Immature natural killer cell (primary cell): ENCODE measurements around the gene DEPDC4. TPM values are rescaled to one million over a fixed set of nuclear protein-coding genes. Genes with fewer than 3 reads are reported as not detected.
"Not testable (repeated sequence)": the region's sequence is repeated elsewhere in the genome, so short reads cannot be mapped to it uniquely, and the experiment has no call there.

Experiments used
- DNase-seq, 3 donors: peaks; one replicate each; pipeline ENCODE4 v3.0.0; 2022; ENCODE audit warnings: mixed read lengths in 1 of 3
- H3K27ac Mint-ChIP-seq, 6 donors: one replicate each; pipeline ENCODE4 v1.8.0; 2020; ENCODE audit warnings: mixed read lengths in 6 of 6, mild to moderate bottlenecking in 5 of 6, inconsistent platforms in 4 of 6, moderate library complexity in 3 of 6
- H3K27me3 Mint-ChIP-seq, 3 donors: one replicate each; pipeline ENCODE4 v1.8.0; 2020 to 2021; ENCODE audit warnings: low read depth in 3 of 3, mild to moderate bottlenecking in 3 of 3, mixed read lengths in 3 of 3, moderate library complexity in 3 of 3, inconsistent platforms in 1 of 3
- H3K36me3 Mint-ChIP-seq, 3 donors: one replicate each; pipeline ENCODE4 v1.8.0; 2020; ENCODE audit warnings: mixed read lengths in 3 of 3, inconsistent platforms in 2 of 3, mild to moderate bottlenecking in 2 of 3
- H3K4me1 Mint-ChIP-seq, 2 donors: one replicate each; pipeline ENCODE4 v1.8.0; 2020; ENCODE audit warnings: inconsistent platforms in 2 of 2, mild to moderate bottlenecking in 2 of 2, mixed read lengths in 2 of 2, moderate library complexity in 1 of 2
- H3K4me3 Mint-ChIP-seq, 5 donors: one replicate each; pipeline ENCODE4 v1.8.0; 2020; ENCODE audit warnings: mild to moderate bottlenecking in 5 of 5, mixed read lengths in 5 of 5, inconsistent platforms in 3 of 5, moderate library complexity in 3 of 5
- H3K9me3 Mint-ChIP-seq, 6 donors: one replicate each; pipeline ENCODE4 v1.8.0; 2020; ENCODE audit warnings: mild to moderate bottlenecking in 6 of 6, mixed read lengths in 6 of 6, inconsistent platforms in 4 of 6, moderate library complexity in 3 of 6
- polyA plus RNA-seq, 3 donors: library from polyadenylated mRNA; unstranded; fragments of 300-500 nt; fragmentation: Illumina TruSeq; gene quantifications; one replicate each; pipeline ENCODE4 v1.2.3, GENCODE V29; 2021

Gene DEPDC4
- polyA plus RNA-seq, 3 donors from 2014 or later, result 0.29 TPM; not detected in 2

DNA sequence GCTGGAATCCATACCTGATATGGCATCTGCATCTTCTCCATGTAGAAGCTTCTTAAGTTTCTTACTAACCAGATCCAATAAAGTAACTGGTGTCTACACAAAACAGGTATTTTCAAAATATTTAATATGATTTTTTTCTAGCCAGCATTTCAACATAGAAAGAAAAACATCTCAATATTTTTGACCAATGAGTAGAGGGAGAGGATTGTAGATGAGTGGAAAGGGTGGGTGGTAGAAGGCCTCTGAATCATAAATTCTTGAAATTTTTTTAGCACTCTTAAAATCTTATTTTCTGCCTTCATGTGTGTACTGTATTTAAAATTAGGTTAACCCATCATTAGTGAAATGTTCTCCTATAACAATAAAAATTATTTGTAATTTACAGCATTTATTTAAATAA lies 18.0 kb downstream of the DEPDC4 start:
- H3K4me3 Mint-ChIP-seq, result no peak overlapping the region
- no peak for DNase-seq
- H3K27ac Mint-ChIP-seq, result no peak overlapping the region
- no peaks in the 10 kb centered on the region for H3K9me3 Mint-ChIP-seq
- H3K27me3 Mint-ChIP-seq, result peaks cover 0 to under 1% (median 0%) of the 10 kb centered on the region in 3 donors
- H3K4me1 Mint-ChIP-seq, result no peaks in the 10 kb centered on the region
- H3K36me3 Mint-ChIP-seq, result peaks cover 0 to 3% (median 0%) of the 10 kb centered on the region in 3 donors

DNA sequence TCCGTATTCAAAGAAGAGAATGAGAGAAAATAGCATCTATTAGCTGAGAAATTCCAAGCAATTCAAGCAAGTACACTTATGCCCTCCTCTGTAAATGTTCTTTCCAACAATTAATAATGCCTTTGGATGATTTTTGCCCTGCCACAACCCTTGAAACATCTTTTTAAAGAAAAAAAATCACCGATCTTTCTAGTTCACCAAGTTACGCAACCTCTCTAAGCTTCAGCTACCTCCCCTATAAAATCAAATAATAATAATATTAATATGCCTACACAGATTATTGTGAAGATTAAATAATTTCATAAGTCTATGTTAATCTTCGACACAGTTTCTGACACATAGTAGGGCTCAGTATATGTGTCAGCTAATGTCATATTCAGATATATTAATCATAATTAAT lies 19.1 kb downstream of the DEPDC4 start:
- Mint-ChIP-seq H3K4me1 (no peaks in the 10 kb centered on the region), H3K27me3 (no peaks in the 10 kb centered on the region), H3K27ac (no peak overlapping the region), H3K9me3 (no peaks in the 10 kb centered on the region), H3K36me3 (peaks cover 0 to 3% (median 0%) of the 10 kb centered on the region in 3 donors), H3K4me3 (no peak overlapping the region)
- DNase-seq, result no peak

DNA sequence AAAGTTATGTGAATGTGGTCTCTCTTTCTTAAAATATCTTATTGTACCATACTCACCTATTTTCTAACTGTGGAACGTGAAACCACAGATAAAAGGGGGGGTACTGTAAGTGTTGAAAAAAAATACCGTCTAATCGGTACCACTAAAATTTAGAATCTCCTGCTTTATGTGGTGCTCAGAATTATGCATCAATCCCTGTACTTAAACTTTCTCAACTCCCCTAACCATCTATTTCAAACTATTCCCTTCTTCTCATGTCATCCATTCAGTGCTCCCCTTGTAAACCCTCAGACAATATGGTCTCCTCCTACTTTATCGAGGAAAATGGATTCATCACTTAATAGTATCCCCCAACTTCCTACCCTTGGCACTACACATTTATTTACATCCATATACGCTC lies 23.7 kb downstream of the DEPDC4 start:
- H3K27me3 Mint-ChIP-seq, result no peaks in the 10 kb centered on the region
- no peaks in the 10 kb centered on the region for H3K9me3 Mint-ChIP-seq
- H3K36me3 Mint-ChIP-seq, result peaks cover 0 to 3% (median 0%) of the 10 kb centered on the region in 3 donors
- no peak overlapping the region for H3K27ac Mint-ChIP-seq
- H3K4me1 Mint-ChIP-seq, result no peaks in the 10 kb centered on the region
- DNase-seq, result no peak
- H3K4me3 Mint-ChIP-seq, result no peak overlapping the region

DNA sequence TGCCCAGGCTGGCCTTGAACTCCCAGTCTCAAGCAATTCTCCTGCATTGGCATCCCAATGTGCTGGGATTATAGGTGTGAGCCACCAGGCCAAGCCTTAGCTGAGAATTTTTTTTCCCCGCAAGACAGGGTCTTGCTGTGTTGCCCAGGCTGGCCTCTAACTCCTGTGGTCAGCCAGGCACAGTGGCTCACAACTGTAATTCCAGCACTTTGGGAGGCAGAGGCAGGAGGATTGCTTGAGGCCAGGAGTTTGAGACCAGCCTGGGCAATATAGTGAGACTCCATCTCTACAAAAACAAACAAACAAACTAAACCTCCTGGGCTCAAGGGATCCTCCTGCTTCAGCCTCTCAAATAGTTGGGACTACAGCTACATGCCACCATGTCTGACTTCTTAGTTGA lies 27.3 kb downstream of the DEPDC4 start:
- no peaks in the 10 kb centered on the region for H3K36me3 Mint-ChIP-seq
- no peak overlapping the region for H3K4me3 Mint-ChIP-seq
- H3K9me3 Mint-ChIP-seq, result no peaks in the 10 kb centered on the region
- no peak for DNase-seq
- no peaks in the 10 kb centered on the region for H3K27me3 Mint-ChIP-seq
- no peaks in the 10 kb centered on the region for H3K4me1 Mint-ChIP-seq
- no peak overlapping the region for H3K27ac Mint-ChIP-seq

DNA sequence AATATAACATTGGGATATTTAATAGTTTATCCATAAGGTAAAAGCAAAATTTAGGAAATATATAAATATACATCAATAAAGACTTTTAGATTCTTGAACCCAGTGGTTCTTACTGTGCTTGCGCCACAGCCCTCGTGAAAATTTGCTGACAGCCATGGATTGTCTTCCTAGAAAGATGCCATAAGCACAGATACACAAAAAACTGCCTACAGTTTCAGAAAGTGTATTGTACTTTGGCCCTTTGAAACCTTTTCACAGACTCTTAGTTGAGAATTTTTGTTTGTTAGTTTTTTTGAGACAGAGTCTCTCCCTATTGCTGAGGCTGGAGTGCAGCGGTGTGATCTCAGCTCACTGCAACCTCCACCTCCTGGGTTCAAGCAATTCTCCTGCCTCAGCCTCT lies 28.1 kb downstream of the DEPDC4 start:
- no peak for DNase-seq
- no peaks in the 10 kb centered on the region for H3K27me3 Mint-ChIP-seq
- no peaks in the 10 kb centered on the region for H3K36me3 Mint-ChIP-seq
- H3K9me3 Mint-ChIP-seq, result no peaks in the 10 kb centered on the region
- H3K27ac Mint-ChIP-seq, result no peak overlapping the region
- H3K4me1 Mint-ChIP-seq, result no peaks in the 10 kb centered on the region
- H3K4me3 Mint-ChIP-seq, result no peak overlapping the region

DNA sequence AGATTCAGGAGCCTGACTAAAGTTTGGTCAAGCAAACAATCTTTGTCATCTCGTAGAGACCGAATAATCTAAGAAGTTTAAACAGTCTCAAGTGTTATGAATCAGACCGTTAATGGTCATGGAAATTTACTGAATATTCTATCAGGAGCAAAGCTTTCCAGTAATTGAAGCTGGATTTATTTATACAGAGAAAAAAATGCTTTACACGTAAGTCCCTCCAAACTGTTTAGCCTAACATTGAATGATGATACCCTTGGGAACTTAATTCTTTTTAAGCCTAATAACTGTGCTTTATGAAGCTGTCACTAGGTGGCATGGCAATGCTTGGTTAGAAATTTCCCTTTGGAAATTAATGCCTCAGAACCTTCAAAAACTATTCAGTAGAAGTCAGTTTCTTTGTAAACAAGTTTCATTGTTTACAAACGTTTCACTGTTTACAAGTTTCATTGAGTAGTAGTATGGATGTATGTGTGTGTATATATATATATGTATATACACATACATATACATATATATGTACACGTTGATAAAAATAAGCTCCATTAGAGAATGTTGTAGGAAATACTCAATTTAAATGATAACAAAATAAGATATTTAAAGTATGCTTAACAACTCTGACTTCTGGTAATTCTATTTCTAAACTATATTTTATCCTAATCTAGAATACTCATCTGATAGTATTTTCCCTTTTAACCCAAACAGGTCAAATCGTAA lies 32.1 kb downstream of the DEPDC4 start:
- no peaks in the 10 kb centered on the region for H3K4me1 Mint-ChIP-seq
- H3K36me3 Mint-ChIP-seq, result no peaks in the 10 kb centered on the region
- H3K27me3 Mint-ChIP-seq, result no peaks in the 10 kb centered on the region
- no peak overlapping the region for H3K27ac Mint-ChIP-seq
- no peak overlapping the region for H3K4me3 Mint-ChIP-seq
- DNase-seq, result peak in 2 of 3 donors; percentile 7 to 12
- H3K9me3 Mint-ChIP-seq, result no peaks in the 10 kb centered on the region

DNA sequence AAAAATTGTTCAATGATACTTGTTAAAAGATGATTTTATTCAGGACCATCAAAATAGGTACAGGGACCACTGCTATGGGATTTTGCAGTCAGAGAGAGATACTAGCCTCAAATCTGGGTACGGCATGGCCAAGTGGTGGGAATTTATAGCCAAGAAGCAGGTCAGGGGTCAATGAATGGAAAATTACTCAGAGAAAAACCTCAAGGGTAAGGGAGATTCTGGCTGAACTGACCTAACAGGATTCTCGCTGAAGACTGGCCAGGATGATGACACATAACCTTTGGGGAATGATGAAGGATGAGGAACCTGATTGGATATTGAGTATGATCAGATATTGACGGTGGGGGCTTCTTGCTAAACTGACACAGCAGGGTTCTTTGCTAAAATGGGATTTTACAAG lies 32.7 kb downstream of the DEPDC4 start:
- Mint-ChIP-seq H3K27me3 (no peaks in the 10 kb centered on the region), H3K9me3 (no peaks in the 10 kb centered on the region), H3K4me3 (no peak overlapping the region), H3K27ac (no peak overlapping the region), H3K36me3 (no peaks in the 10 kb centered on the region), H3K4me1 (no peaks in the 10 kb centered on the region)
- DNase-seq, result no peak

DNA sequence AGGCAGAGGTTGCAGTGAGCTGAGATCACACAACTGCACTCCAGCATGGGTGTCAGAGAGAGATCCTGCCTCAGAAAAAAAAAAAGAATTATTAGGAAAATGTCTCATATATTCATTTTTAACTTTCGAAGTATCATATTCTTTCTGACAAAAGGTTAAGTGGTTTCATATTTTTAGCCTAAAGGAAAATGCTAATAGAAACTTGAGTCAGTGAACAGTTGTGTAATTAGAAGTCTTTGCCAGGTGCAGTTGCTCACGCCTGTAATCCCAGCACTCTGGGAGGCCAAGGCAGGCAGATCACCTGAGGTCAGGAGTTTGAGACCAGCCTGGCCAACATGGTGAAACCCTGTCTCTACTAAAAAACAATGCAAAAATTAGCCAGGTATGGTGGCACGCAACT lies 35.0 kb downstream of the DEPDC4 start:
- H3K4me3 Mint-ChIP-seq, H3K4me1 Mint-ChIP-seq, H3K36me3 Mint-ChIP-seq: not testable (repeated sequence)

DNA sequence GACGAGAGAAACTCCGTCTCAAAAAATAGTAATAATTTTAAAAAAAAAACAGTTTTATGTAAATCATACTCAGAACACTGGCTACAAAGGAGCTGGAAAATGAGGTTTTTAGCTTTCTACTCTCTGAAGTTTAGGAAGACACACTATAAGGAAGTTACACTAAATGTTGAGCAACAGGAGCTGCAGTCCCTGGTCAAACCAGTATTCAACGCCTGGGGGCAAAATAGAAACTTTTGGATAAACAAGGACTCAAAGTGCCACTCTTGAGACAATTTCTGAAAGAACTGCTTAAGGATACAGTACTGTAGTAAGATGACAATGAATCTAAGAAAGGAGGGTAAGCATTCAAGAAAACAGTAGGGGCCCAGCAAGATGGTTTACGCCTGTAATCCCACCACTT lies 37.0 kb downstream of the DEPDC4 start:
- Mint-ChIP-seq H3K4me3 (no peak overlapping the region), H3K9me3 (no peaks in the 10 kb centered on the region), H3K4me1 (no peaks in the 10 kb centered on the region), H3K27ac (no peak overlapping the region), H3K27me3 (no peaks in the 10 kb centered on the region), H3K36me3 (peaks cover 5 to 13% (median 8%) of the 10 kb centered on the region in 3 donors)
- no peak for DNase-seq

More for the DNA sequence above, 35.0 kb downstream of the DEPDC4 start:
- not testable (repeated sequence) for H3K27me3 Mint-ChIP-seq, H3K27ac Mint-ChIP-seq, DNase-seq, H3K9me3 Mint-ChIP-seq

DNA sequence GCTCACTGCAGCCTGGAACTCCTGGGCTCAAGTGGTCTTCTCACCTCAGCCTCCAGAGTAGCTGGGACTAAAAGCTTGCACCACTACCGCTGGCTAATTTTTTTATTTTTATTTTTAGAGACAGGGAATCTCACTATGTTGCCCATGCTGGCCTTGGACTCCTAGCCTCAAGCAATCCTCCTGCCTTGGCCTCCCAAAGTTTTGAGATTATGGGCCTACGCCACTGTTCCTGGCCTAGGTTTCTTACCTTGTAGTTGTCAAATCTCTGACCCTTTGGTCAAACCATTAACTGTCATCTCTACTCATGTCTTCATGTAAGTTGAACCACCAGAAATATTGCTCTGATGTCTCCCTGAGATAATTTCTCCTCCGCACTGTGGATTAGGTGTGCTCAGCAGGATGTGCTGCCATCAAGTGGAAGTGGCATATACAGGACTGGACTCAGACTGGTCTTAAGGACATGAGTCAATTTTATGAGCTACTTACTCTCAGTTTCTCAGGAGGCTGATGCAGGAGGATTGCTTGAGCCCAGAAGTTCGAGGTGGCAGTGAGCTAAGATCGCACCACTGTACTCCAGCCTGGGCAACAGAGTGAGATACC lies 37.7 kb downstream of the DEPDC4 start:
- no peaks in the 10 kb centered on the region for H3K27me3 Mint-ChIP-seq
- peaks cover 5 to 13% (median 8%) of the 10 kb centered on the region in 3 donors for H3K36me3 Mint-ChIP-seq
- DNase-seq, result no peak
- no peaks in the 10 kb centered on the region for H3K9me3 Mint-ChIP-seq
- H3K4me3 Mint-ChIP-seq, result no peak overlapping the region
- no peak overlapping the region for H3K27ac Mint-ChIP-seq
- no peaks in the 10 kb centered on the region for H3K4me1 Mint-ChIP-seq

DNA sequence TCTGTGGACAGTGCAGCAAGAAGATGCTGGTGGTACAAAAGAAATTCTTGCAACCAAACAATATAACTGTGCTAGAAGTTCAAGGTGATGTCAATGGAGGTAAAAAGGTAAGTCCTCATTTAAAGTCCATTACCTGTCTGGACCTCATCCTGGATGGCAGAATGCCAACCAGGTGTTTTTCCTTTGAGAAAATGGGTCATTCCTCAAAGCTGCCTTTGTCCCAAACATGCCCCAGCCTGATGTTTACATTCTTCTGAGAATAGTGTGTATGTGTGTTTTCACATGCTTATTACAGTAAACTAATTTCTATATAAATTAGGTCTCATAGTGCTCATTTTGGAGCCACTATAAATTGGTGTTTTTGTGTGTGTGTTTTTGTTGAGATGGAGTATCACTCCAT lies 41.4 kb downstream of the DEPDC4 start:
- Mint-ChIP-seq H3K4me3 (no peak overlapping the region), H3K27me3 (peaks cover 0 to 2% (median 0%) of the 10 kb centered on the region in 3 donors), H3K9me3 (no peaks in the 10 kb centered on the region), H3K4me1 (no peaks in the 10 kb centered on the region), H3K36me3 (peaks cover 19 to 20% (median 19%) of the 10 kb centered on the region in 3 donors), H3K27ac (no peak overlapping the region)
- DNase-seq, result no peak

DNA sequence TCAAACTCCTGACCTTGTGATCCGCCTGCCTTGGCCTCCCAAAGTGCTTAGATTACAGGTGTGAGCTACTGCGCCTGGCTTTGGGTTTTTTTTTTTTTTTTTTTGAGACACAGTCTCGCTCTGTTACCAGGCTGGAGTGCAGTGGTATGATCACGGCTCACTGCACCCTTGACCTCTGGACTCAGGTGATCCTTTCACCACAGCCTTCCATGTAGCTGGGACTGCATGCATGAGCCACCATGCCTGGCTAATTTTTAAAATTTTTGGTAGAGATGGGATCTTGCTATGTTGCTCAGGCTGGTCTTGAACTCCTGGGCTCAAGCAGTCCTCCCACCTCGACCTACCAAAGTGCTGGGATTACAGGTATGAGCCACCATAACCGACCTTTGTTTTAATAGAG lies 44.7 kb downstream of the DEPDC4 start:
- not testable (repeated sequence) for H3K4me3 Mint-ChIP-seq, H3K27me3 Mint-ChIP-seq, H3K9me3 Mint-ChIP-seq, DNase-seq, H3K4me1 Mint-ChIP-seq, H3K27ac Mint-ChIP-seq
- H3K36me3 Mint-ChIP-seq, result peaks cover 26 to 29% (median 27%) of the 10 kb centered on the region in 3 donors

DNA sequence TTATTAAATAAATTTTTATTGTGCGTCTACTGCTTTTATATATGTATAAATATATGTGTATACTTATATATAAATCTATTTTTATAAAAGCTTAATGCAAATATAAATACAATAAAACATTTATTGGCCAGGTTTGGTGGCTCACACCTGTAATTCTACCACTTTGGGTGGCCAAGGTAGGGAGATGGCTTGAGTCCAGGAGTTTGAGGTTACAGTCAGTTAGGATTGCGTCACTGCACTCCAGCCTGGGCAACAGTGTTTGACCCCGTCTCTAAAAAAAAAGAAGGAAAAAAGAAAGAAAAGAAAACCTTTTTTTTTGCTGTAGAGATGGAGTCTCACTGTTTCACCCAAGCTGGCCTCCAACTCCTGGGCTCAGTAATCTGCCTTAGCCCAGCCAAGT lies 45.4 kb downstream of the DEPDC4 start:
- H3K9me3 Mint-ChIP-seq, result no peaks in the 10 kb centered on the region
- peaks cover 0 to 2% (median 0%) of the 10 kb centered on the region in 3 donors for H3K27me3 Mint-ChIP-seq
- H3K27ac Mint-ChIP-seq, result no peak overlapping the region
- H3K36me3 Mint-ChIP-seq, result peaks cover 25 to 31% (median 27%) of the 10 kb centered on the region in 3 donors
- no peak overlapping the region for H3K4me3 Mint-ChIP-seq
- H3K4me1 Mint-ChIP-seq, result no peaks in the 10 kb centered on the region
- no peak for DNase-seq

DNA sequence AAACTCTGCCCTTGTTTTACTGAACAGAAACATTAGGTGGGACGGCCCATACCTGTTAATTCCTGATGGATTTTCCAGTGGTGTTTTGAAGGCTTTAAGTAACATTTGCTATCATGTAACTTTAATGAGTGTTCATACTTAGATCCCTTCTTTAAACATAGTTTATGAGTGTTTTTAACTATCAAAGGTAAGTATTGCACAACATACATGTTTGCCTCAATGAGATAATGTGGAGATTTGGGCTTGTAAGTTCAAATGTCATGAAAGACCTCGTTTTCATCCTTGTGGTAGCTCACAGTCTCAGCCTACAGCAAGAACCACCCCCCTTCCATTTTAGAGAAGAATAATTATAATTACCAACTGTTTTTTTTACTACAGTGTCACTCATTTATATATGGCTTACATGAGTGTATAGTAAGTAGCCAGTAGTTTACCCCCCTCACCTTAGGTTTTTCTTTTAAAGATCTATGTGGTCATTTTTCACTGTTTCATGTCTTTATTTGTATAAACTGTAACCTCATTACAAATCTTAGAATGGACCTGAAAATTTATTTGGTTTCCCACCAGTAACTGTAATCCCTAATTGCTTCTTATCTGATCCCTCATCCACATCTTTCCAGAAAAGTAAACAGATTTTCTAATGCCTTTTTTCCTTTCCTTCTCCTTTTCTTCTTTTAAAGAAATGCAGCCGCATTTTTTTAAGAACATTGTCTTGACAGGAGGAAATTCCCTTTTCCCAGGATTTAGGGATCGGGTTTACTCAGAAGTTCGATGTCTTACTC lies 47.4 kb downstream of the DEPDC4 start:
- Mint-ChIP-seq H3K36me3 (peaks cover 17 to 34% (median 31%) of the 10 kb centered on the region in 3 donors), H3K27me3 (peaks cover 0 to 2% (median 0%) of the 10 kb centered on the region in 3 donors), H3K27ac (peak overlapping the region in 1 of 6 donors; percentile 23), H3K9me3 (no peaks in the 10 kb centered on the region), H3K4me1 (peaks cover 0 to 9% of the 10 kb centered on the region in 2 donors), H3K4me3 (no peak overlapping the region)
- DNase-seq, result no peak
